ENCODE measurements around the gene NUSAP1.

DNA sequence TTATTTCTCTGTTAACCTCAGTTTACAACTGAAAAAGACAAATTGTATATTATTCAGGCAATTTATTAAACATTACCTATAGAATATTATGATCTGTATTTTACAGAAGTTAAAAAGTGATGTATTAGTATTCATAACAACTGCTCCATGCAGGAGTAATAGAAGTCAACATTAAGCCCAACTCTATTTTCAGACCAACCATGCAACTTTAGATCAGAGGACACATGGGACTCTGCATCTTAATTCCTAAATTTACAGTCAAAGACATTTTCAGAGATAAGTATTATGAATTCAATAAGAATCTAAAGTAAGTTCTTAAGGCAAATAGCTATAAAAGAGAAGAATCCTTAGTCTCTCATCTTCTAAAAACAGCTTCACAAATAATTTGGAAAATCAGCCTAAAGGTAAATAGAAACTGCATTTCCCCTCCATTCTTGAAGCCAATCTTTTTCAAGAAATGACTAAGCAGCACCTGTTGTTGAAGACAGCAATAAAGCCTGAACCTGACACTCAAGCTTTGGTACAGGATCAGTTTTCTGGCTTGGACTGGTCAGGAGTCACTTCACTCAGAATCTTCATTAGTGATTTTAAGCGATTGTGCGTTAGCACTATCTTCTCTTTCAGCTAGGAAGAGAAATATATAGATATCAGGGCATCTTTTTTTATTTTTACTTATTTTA, 23.3 kb upstream of the NUSAP1 start:
- TF ChIP-seq POLR2A (IDR thresholded peaks at IDR 0.05) = no peak
- TF ChIP-seq, protein P1, sequence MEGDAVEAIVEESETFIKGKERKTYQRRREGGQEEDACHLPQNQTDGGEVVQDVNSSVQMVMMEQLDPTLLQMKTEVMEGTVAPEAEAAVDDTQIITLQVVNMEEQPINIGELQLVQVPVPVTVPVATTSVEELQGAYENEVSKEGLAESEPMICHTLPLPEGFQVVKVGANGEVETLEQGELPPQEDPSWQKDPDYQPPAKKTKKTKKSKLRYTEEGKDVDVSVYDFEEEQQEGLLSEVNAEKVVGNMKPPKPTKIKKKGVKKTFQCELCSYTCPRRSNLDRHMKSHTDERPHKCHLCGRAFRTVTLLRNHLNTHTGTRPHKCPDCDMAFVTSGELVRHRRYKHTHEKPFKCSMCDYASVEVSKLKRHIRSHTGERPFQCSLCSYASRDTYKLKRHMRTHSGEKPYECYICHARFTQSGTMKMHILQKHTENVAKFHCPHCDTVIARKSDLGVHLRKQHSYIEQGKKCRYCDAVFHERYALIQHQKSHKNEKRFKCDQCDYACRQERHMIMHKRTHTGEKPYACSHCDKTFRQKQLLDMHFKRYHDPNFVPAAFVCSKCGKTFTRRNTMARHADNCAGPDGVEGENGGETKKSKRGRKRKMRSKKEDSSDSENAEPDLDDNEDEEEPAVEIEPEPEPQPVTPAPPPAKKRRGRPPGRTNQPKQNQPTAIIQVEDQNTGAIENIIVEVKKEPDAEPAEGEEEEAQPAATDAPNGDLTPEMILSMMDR (IDR thresholded peaks at IDR 0.05) = no peak
